KMS-11 (cell line): ENCODE results near the gene NSG2.

ENCODE experiments used
- H2AFZ ChIP-seq: fragments of 200-600 bp; sonication (generic); 2 replicates; pipeline ENCODE4 v1.6.1; 2016; ENCODE audit warnings: antibody characterized with exemption, mixed run types, low read depth
- H3K27ac ChIP-seq: fragments of 200-600 bp; sonication (generic); 2 replicates; pipeline ENCODE4 v1.6.1; 2016; ENCODE audit warnings: mild to moderate bottlenecking, mixed run types
- H3K27me3 ChIP-seq: fragments of 200-600 bp; sonication (generic); 2 replicates; pipeline ENCODE4 v1.6.1; 2017; ENCODE audit warnings: mild to moderate bottlenecking, low read depth, mixed run types, moderate library complexity; ENCODE audit not compliant: insufficient read depth
- H3K36me3 ChIP-seq: fragments of 200-600 bp; sonication (generic); 2 replicates; pipeline ENCODE4 v1.6.1; 2017; ENCODE audit warnings: mild to moderate bottlenecking, mixed run types; ENCODE audit not compliant: insufficient read depth
- H3K4me1 ChIP-seq: fragments of 200-600 bp; sonication (generic); 2 replicates; pipeline ENCODE4 v1.6.1; 2016; ENCODE audit warnings: mild to moderate bottlenecking, low read depth, mixed run types; ENCODE audit not compliant: poor library complexity, severe bottlenecking
- H3K4me2 ChIP-seq: fragments of 200-600 bp; sonication (generic); 2 replicates; pipeline ENCODE4 v1.7.0; 2016; ENCODE audit warnings: mild to moderate bottlenecking, mixed run types
- H3K4me3 ChIP-seq: fragments of 200-600 bp; sonication (generic); IDR thresholded peaks from 2 replicates; pipeline ENCODE4 v1.6.1; 2017; ENCODE audit warnings: low read depth, low read length, mixed read lengths; ENCODE audit not compliant: insufficient read depth
- H3K79me2 ChIP-seq: fragments of 200-600 bp; sonication (generic); 2 replicates; pipeline ENCODE4 v1.6.1; 2016; ENCODE audit warnings: low read depth, mixed run types; ENCODE audit not compliant: insufficient read depth
- H3K9ac ChIP-seq: fragments of 200-600 bp; sonication (generic); 2 replicates; pipeline ENCODE4 v1.6.1; 2016; ENCODE audit warnings: mild to moderate bottlenecking, mixed run types
- H4K20me1 ChIP-seq: fragments of 200-600 bp; sonication (generic); 2 replicates; pipeline ENCODE4 v1.6.1; 2016; ENCODE audit warnings: mild to moderate bottlenecking, mixed run types; ENCODE audit not compliant: insufficient read depth
- CTCF ChIP-seq: fragments of 200-600 bp; sonication (generic); conservative IDR thresholded peaks from 2 replicates; pipeline ENCODE4 v1.6.1; 2017; ENCODE audit warnings: low read depth, mild to moderate bottlenecking, antibody characterized with exemption, low read length, moderate library complexity, mixed read lengths

The NSG2 gene

GRCh38 chr5:174139623-174140022 lies 94.1 kb downstream of the NSG2 start:
- H3K4me3 ChIP-seq, result no peak overlapping the region
- no peaks in the 10 kb centered on the region for H3K36me3 ChIP-seq
- H3K4me1 ChIP-seq, result no peaks in the 10 kb centered on the region
- no peaks in the 10 kb centered on the region for H4K20me1 ChIP-seq
- no peak overlapping the region for H3K9ac ChIP-seq
- no peak for TF ChIP-seq CTCF
- no peak overlapping the region for H2AFZ ChIP-seq
- H3K4me2 ChIP-seq, result no peak overlapping the region
- no peaks in the 10 kb centered on the region for H3K27me3 ChIP-seq
- H3K79me2 ChIP-seq, result no peaks in the 10 kb centered on the region
- H3K27ac ChIP-seq, result no peak overlapping the region

GRCh38 chr5:174140452-174141020 lies 95.0 kb downstream of the NSG2 start:
- no peak for TF ChIP-seq CTCF
- Histone ChIP-seq H3K36me3 (no peaks in the 10 kb centered on the region), H3K79me2 (no peaks in the 10 kb centered on the region), H3K9ac (no peak overlapping the region), H3K4me3 (no peak overlapping the region), H2AFZ (no peak overlapping the region), H3K27me3 (no peaks in the 10 kb centered on the region), H3K4me1 (no peaks in the 10 kb centered on the region), H3K27ac (no peak overlapping the region), H3K4me2 (no peak overlapping the region), H4K20me1 (no peaks in the 10 kb centered on the region)

GRCh38 chr5:174141398-174141797 lies 95.9 kb downstream of the NSG2 start:
- Histone ChIP-seq H2AFZ (no peak overlapping the region), H3K27ac (no peak overlapping the region), H3K4me3 (no peak overlapping the region), H3K36me3 (no peaks in the 10 kb centered on the region), H3K4me1 (no peaks in the 10 kb centered on the region), H4K20me1 (no peaks in the 10 kb centered on the region), H3K4me2 (no peak overlapping the region), H3K79me2 (no peaks in the 10 kb centered on the region), H3K27me3 (no peaks in the 10 kb centered on the region), H3K9ac (no peak overlapping the region)
- TF ChIP-seq CTCF, result no peak

GRCh38 chr5:174145091-174145490 lies 99.6 kb downstream of the NSG2 start:
- H4K20me1 ChIP-seq, result no peaks in the 10 kb centered on the region
- H3K4me2 ChIP-seq, result no peak overlapping the region
- no peaks in the 10 kb centered on the region for H3K79me2 ChIP-seq
- H3K4me3 ChIP-seq, result no peak overlapping the region
- no peak for TF ChIP-seq CTCF
- no peaks in the 10 kb centered on the region for H3K27me3 ChIP-seq
- no peak overlapping the region for H2AFZ ChIP-seq
- H3K4me1 ChIP-seq, result no peaks in the 10 kb centered on the region
- no peaks in the 10 kb centered on the region for H3K36me3 ChIP-seq
- no peak overlapping the region for H3K9ac ChIP-seq
- H3K27ac ChIP-seq, result no peak overlapping the region
